SH-SY5Y (cell line): ENCODE data around the gene JSRP1.

ENCODE experiments used
- GATA2 ChIP-seq: IDR thresholded peaks from 2 replicates; pipeline ENCODE4 v1.6.1; 2011; ENCODE audit warnings: mild to moderate bottlenecking, low read depth, low read length
- GATA3 ChIP-seq: IDR thresholded peaks from 2 replicates; pipeline ENCODE4 v1.6.1; 2011; ENCODE audit warnings: low read depth, mild to moderate bottlenecking, low read length, moderate library complexity

JSRP1 gene

GRCh38 chr19:2247433-2248101 is 8.7 kb downstream of the JSRP1 start:
- TF ChIP-seq GATA2 (no peak), GATA3 (no peak)

- TF ChIP-seq GATA3 (no peak), GATA2 (no peak)
These were observed 9.3 kb downstream of the JSRP1 start for GRCh38 chr19:2246801-2247361.

GRCh38 chr19:2246014-2246620 is 10.1 kb downstream of the JSRP1 start:
- TF ChIP-seq GATA2 (no peak), GATA3 (no peak)

- TF ChIP-seq GATA3 = no peak
- no peak for TF ChIP-seq GATA2
These were observed 10.9 kb downstream of the JSRP1 start for GRCh38 chr19:2245273-2245672.

GRCh38 chr19:2244486-2244885 is 11.7 kb downstream of the JSRP1 start:
- TF ChIP-seq GATA2 = no peak
- TF ChIP-seq GATA3 = no peak

- no peak for TF ChIP-seq GATA3
- no peak for TF ChIP-seq GATA2
These were observed 12.1 kb downstream of the JSRP1 start for GRCh38 chr19:2244125-2244411.

- TF ChIP-seq GATA2 (no peak), GATA3 (no peak)
These were observed 12.7 kb downstream of the JSRP1 start for GRCh38 chr19:2243274-2244124.

GRCh38 chr19:2242816-2243215 is 13.4 kb downstream of the JSRP1 start:
- TF ChIP-seq GATA2 = no peak
- no peak for TF ChIP-seq GATA3

GRCh38 chr19:2242092-2242537 is 14.1 kb downstream of the JSRP1 start:
- TF ChIP-seq GATA2 (no peak), GATA3 (no peak)

- TF ChIP-seq GATA2 (no peak), GATA3 (no peak)
These were observed 15.1 kb downstream of the JSRP1 start for GRCh38 chr19:2240881-2241760.

GRCh38 chr19:2239771-2240770 is 16.1 kb downstream of the JSRP1 start:
- no peak for TF ChIP-seq GATA3
- TF ChIP-seq GATA2 = no peak

- TF ChIP-seq GATA2 (no peak), GATA3 (no peak)
These were observed 17.0 kb downstream of the JSRP1 start for GRCh38 chr19:2239173-2239572.

GRCh38 chr19:2237869-2238153 is 18.4 kb downstream of the JSRP1 start:
- TF ChIP-seq GATA3 (no peak), GATA2 (no peak)
